MG63 (cell line): ENCODE measurements around the gene ANXA3. TPM values are rescaled to one million over a fixed set of nuclear protein-coding genes. Genes with fewer than 3 reads are reported as not detected.
A peak's percentile ranks its signal among the peaks of the same experiment; 100 is the strongest.
"Not testable (repeated sequence)": the region's sequence is repeated elsewhere in the genome, so short reads cannot be mapped to it uniquely, and the experiment has no call there.

Experiments
- DNase-seq: peaks from one replicate; pipeline ENCODE4 v3.0.0-alpha.2; 2020
- H3K27me3 ChIP-seq: fragments of 250-450 bp; sonication (Bioruptor Pico); 2 replicates; pipeline ENCODE4 v1.5.1; 2020; ENCODE audit warnings: mild to moderate bottlenecking, moderate library complexity
- H3K36me3 ChIP-seq: fragments of 250-450 bp; sonication (Bioruptor Pico); 2 replicates; pipeline ENCODE4 v1.5.1; 2020; ENCODE audit warnings: mild to moderate bottlenecking, moderate library complexity
- H3K4me3 ChIP-seq: fragments of 250-450 bp; sonication (Bioruptor Pico); 2 replicates; pipeline ENCODE4 v1.5.1; 2020; ENCODE audit warnings: mild to moderate bottlenecking, moderate library complexity
- H3K9me3 ChIP-seq: fragments of 250-450 bp; sonication (Bioruptor Pico); 2 replicates; pipeline ENCODE4 v1.5.1; 2020; ENCODE audit warnings: mild to moderate bottlenecking, moderate library complexity
- total RNA-seq: library from RNA; depleted of rRNA; stranded (reverse); fragments of >200 nt; shearing (Covaris generic); gene quantifications from 2 replicates; pipeline ENCODE4 v1.2.3, GENCODE V29; 2014; ENCODE audit warnings: low replicate concordance

Gene ANXA3
- total RNA-seq, 1 experiment from 2014 or later: 10.8 TPM

GRCh38 chr4:78529569-78530209 is 21.9 kb upstream of the ANXA3 start:
- H3K4me3 ChIP-seq: no peak overlapping the region
- H3K9me3 ChIP-seq: no peaks in the 10 kb centered on the region
- H3K36me3 ChIP-seq: no peaks in the 10 kb centered on the region
- DNase-seq: no peak
- H3K27me3 ChIP-seq: no peaks in the 10 kb centered on the region

- Histone ChIP-seq H3K4me3 (no peak overlapping the region), H3K27me3 (no peaks in the 10 kb centered on the region), H3K9me3 (no peaks in the 10 kb centered on the region), H3K36me3 (no peaks in the 10 kb centered on the region)
- DNase-seq: no peak
Observed at GRCh38 chr4:78532046-78532445, 19.5 kb upstream of the ANXA3 start.

GRCh38 chr4:78533854-78534253 is 17.7 kb upstream of the ANXA3 start:
- Histone ChIP-seq H3K36me3 (no peaks in the 10 kb centered on the region), H3K9me3 (no peaks in the 10 kb centered on the region), H3K4me3 (no peak overlapping the region), H3K27me3 (no peaks in the 10 kb centered on the region)
- no peak for DNase-seq

GRCh38 chr4:78534286-78534955 is 17.1 kb upstream of the ANXA3 start:
- Histone ChIP-seq H3K4me3 (no peak overlapping the region), H3K9me3 (no peaks in the 10 kb centered on the region), H3K27me3 (no peaks in the 10 kb centered on the region), H3K36me3 (no peaks in the 10 kb centered on the region)
- DNase-seq: no peak

GRCh38 chr4:78542373-78542772 is 9.2 kb upstream of the ANXA3 start:
- no peaks in the 10 kb centered on the region for H3K9me3 ChIP-seq
- no peaks in the 10 kb centered on the region for H3K27me3 ChIP-seq
- no peak for DNase-seq

GRCh38 chr4:78543424-78544125 is 8.0 kb upstream of the ANXA3 start:
- no peak for DNase-seq
- Histone ChIP-seq H3K9me3 (no peaks in the 10 kb centered on the region), H3K36me3 (no peaks in the 10 kb centered on the region), H3K27me3 (no peaks in the 10 kb centered on the region), H3K4me3 (no peak overlapping the region)

More at GRCh38 chr4:78542373-78542772, 9.2 kb upstream of the ANXA3 start:
- Histone ChIP-seq H3K36me3 (no peaks in the 10 kb centered on the region), H3K4me3 (no peak overlapping the region)

- Histone ChIP-seq H3K27me3 (no peaks in the 10 kb centered on the region), H3K36me3 (no peaks in the 10 kb centered on the region), H3K9me3 (no peaks in the 10 kb centered on the region), H3K4me3 (no peak overlapping the region)
- DNase-seq: peak; percentile 74
Observed at GRCh38 chr4:78544678-78545077, 6.9 kb upstream of the ANXA3 start.

- Histone ChIP-seq H3K36me3 (no peaks in the 10 kb centered on the region), H3K9me3 (no peaks in the 10 kb centered on the region), H3K27me3 (no peaks in the 10 kb centered on the region), H3K4me3 (no peak overlapping the region)
- no peak for DNase-seq
Observed at GRCh38 chr4:78545275-78546246, 6.0 kb upstream of the ANXA3 start.

GRCh38 chr4:78547899-78548298 is 3.7 kb upstream of the ANXA3 start:
- not testable (repeated sequence) for H3K27me3 ChIP-seq, H3K36me3 ChIP-seq, H3K9me3 ChIP-seq, H3K4me3 ChIP-seq, DNase-seq

GRCh38 chr4:78548889-78549288 is 2.7 kb upstream of the ANXA3 start:
- not testable (repeated sequence) for H3K9me3 ChIP-seq, DNase-seq, H3K27me3 ChIP-seq, H3K4me3 ChIP-seq, H3K36me3 ChIP-seq

- Histone ChIP-seq H3K9me3 (no peaks in the 10 kb centered on the region), H3K4me3 (no peak overlapping the region), H3K36me3 (no peaks in the 10 kb centered on the region), H3K27me3 (no peaks in the 10 kb centered on the region)
- no peak for DNase-seq
Observed at GRCh38 chr4:78552389-78553042, 946 bp downstream of the ANXA3 start.

- Histone ChIP-seq H3K27me3 (no peaks in the 10 kb centered on the region), H3K9me3 (no peaks in the 10 kb centered on the region), H3K36me3 (no peaks in the 10 kb centered on the region), H3K4me3 (no peak overlapping the region)
- DNase-seq: no peak
Observed at GRCh38 chr4:78553043-78553396, 1.4 kb downstream of the ANXA3 start.

- H3K27me3 ChIP-seq: no peaks in the 10 kb centered on the region
- no peaks in the 10 kb centered on the region for H3K36me3 ChIP-seq
- H3K4me3 ChIP-seq: no peak overlapping the region
- no peaks in the 10 kb centered on the region for H3K9me3 ChIP-seq
- no peak for DNase-seq
Observed at GRCh38 chr4:78553529-78554060, 2.0 kb downstream of the ANXA3 start.

- no peak for DNase-seq
- Histone ChIP-seq H3K9me3 (no peaks in the 10 kb centered on the region), H3K4me3 (no peak overlapping the region), H3K27me3 (no peaks in the 10 kb centered on the region), H3K36me3 (no peaks in the 10 kb centered on the region)
Observed at GRCh38 chr4:78556665-78557064, 5.1 kb downstream of the ANXA3 start.

GRCh38 chr4:78557841-78558240 is 6.3 kb downstream of the ANXA3 start:
- no peak for DNase-seq
- Histone ChIP-seq H3K27me3 (no peaks in the 10 kb centered on the region), H3K4me3 (no peak overlapping the region), H3K36me3 (no peaks in the 10 kb centered on the region), H3K9me3 (no peaks in the 10 kb centered on the region)

GRCh38 chr4:78558410-78558809 is 6.8 kb downstream of the ANXA3 start:
- DNase-seq: no peak

More at GRCh38 chr4:78558410-78558809, 6.8 kb downstream of the ANXA3 start:
- H3K27me3 ChIP-seq: no peaks in the 10 kb centered on the region
- no peaks in the 10 kb centered on the region for H3K9me3 ChIP-seq
- no peak overlapping the region for H3K4me3 ChIP-seq
- no peaks in the 10 kb centered on the region for H3K36me3 ChIP-seq
